Activated T-helper 9 cell treated with anti-CD3 and anti-CD28 coated beads, Interleukin-2, amount 50 U/mL, for 16 hours (primary cell): ENCODE data around the gene WNK1.
"Not testable (repeated sequence)": the region's sequence is repeated elsewhere in the genome, so short reads cannot be mapped to it uniquely, and the experiment has no call there.

Experiments
- DNase-seq: peaks from one replicate; pipeline ENCODE4 v3.0.0-alpha.2; 2020; ENCODE audit warnings: low read depth

Gene WNK1

GRCh38 chr12:751999-752694, at the start of gene WNK1:
TSS of gene WNK1 (plus strand) at chr12:752579. CDS start at chr12:753566, 987 bp downstream.
- peak; percentile 96 for DNase-seq

DNA sequence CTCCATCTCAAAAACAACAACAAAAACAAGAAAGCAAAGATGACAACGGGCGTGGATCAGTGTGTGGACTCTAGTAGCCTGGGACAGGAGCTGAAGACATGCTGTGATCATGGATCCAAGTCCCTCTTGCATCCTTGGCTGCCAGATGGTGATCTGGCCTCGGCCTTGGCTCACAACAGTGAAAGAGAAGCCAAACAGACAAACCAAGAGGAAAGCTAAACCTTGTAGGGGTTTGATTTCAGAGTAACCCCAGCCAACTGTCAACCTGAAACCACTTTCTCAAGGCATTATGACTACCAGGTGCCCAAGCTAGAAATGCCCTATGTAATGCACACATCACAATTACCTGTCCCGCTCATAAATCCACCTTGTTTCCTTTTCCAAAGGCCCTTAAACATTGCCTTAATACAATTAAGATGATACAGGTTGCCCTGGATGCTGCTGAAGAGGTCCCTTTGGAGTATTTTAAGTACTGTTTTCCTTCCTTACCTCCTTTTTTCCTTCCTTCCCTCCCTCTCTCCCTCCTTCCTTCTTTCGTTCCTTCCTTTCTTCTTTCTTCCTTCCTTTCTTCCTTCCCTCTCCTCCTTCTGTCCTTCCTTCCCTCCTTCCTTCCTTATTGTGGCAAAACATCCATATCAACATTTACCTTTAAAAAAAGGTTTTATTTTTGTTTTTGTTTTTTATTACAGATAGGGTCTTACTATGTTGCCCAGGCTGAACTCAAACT, 47.7 kb upstream of the WNK1 start:
- no peak for DNase-seq

- DNase-seq, result not testable (repeated sequence)
These were observed 44.3 kb upstream of the WNK1 start for GRCh38 chr12:708084-708483.

DNA sequence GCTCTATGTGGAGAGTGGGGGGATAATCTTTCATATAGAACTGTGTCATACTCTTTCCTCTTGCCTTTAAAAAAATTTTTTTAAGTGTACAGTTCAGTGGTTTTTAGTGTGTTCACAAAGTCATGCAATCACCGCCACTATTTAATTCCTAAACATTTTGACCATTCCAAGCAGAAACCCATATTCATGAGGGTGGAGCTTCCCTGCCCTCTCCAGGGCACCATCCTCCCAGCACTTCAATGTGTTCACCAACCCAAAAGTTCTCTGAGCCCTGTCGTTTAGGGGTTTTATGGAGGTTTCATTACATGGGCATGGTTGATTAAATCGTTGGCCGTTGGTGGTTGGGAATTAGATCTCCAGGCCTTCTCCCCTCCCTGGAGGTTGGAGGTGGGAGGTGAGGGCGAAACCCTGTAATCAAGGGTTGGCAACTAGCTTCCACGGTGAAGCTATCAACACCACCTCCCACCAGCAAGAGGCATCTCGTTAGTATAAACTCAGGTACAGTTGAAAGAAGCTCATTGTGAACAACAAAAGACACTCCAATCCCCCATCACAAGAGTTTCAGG, 42.8 kb upstream of the WNK1 start:
- no peak for DNase-seq

GRCh38 chr12:712172-712863, 40.1 kb upstream of the WNK1 start:
- DNase-seq, result no peak

DNA sequence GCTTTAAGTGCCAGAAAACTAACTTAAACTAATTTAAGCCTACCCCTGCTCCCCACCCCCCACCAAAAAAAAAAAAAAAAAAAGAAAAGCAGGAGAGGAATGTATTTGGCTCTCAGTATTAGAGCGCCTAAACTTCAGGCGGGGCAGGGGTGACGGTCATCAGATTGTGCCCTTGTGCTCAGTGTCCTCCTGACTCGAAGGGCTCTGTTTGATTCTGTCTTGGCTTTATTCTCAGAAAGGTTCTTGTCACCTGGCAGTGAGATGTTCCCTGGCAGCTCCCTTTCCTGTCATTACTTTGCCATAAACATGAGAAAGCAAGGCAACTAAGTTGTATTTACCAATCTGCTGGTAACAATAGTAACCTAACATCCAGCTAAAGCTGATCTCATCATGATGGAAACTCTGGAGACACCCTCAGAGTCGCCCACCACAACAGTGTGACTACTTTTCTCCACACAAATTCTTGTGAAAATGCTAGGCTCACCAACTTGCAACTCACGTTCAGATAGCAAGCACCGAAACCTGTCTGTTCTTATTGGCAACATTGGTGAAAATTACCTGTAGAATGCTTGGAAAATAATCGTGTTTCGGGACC, 39.0 kb upstream of the WNK1 start:
- DNase-seq, result no peak

GRCh38 chr12:716506-716905, 35.9 kb upstream of the WNK1 start:
- peak; percentile 6 for DNase-seq

- DNase-seq, result no peak
These were observed 33.6 kb upstream of the WNK1 start for GRCh38 chr12:718756-719102.

DNA sequence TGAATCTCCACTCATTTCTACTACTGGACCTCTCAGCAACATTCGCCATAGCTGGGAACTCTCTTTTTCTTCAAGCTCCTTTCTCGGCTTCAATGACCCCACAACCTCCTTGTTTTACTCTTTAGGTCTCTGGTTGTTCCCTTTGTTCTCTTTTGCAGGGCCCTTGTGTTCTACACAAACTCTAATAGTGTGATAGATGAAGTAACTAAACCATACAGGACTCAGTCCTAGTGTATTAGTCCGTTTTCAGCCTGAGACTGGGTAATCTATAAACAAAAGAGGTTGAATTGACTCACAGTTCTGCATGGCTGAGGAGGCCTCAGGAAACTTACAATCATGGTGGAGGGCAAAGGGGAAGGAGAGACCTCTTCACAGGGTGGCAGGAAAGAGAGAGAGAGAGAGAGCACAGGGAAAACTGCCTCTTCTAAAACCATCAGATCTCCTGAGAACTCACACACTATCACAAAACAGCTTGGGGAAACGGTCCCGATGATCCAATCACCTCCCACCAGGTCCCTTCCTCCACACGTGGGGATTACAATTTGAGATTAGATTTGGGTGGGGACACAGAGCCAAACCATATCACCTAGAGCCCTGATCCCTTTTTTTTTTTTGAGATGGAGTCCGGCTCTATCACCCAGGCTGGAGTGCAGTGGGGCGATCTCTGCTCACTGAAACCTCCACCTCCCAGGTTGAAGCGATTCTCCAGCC, 32.0 kb upstream of the WNK1 start:
- DNase-seq, result no peak

DNA sequence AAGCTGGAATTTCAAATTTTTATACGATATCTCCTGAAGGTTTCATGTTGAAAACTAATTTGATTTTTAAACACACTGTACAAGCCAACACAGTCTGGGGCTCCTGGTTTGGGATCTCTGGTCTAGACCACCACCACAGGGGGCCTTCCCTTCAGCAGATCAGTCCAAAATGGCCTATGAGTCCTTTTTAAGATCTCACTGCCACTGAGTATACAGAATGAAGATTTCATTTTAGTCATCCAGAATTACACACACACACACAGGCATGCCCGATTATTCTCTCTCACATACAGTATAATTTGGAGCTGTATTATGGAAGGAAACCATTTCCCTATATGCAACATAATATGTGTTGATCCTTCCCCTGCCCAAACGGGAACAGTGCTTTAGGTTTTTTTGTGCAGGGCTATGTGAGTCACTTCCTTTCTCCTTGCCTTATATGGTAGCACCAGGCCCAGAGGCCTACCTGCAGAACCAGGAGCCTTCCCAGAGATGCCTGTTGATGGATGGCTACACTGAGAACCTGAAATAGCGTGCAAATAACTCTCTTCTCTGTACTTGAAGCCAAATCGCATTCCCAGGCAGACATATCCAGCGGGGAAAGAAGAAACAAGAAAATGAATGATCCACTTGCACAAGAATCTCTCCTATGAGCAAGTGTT, 28.1 kb upstream of the WNK1 start:
- no peak for DNase-seq

GRCh38 chr12:725076-725475, 27.3 kb upstream of the WNK1 start:
- DNase-seq, result no peak

DNA sequence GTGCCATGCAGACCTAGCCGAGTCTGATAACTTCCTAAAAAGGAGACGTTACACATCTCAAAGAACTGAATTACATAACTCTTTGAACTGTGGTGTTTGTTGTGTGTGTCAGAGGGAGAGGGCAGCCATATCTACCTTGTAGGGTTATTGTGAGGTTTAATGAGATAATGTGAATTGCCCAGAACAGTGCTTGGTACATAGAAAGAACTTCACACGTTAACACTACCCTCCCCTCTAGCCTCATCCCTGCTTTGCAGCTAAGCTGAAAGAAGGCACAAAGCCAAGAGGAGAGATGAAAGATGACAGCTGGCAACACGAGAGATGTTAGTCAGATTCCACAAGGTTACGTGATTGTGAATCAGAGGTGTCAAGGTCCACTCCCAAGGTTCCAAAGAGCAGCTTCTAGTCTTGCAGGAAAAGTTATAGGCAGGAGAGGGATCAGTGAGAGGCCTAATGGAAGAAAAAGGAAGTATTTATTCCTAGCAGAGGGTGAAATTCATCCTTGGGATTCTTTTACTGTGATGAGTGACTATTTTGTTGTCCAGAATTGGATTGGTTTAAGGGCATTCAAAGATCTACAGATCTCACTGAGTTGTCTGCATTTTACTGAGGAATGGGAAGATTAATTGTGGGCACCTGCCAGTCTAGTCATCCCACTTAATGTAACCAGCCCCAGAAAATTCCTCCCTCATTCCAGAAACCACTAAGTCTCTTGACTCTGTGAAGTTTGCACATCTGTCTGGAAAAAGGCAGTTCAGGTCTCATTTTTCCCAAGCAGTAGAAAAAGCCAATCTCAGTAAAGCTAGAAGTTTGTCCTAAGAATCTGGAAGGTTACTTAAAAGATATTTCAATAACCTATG, 25.9 kb upstream of the WNK1 start:
- DNase-seq, result no peak

- no peak for DNase-seq
These were observed 25.1 kb upstream of the WNK1 start for GRCh38 chr12:727321-727720.

GRCh38 chr12:728781-729180, 23.6 kb upstream of the WNK1 start:
- DNase-seq, result no peak

- no peak for DNase-seq
These were observed 23.2 kb upstream of the WNK1 start for GRCh38 chr12:729221-729620.

- no peak for DNase-seq
These were observed 21.8 kb upstream of the WNK1 start for GRCh38 chr12:730550-730949.

DNA sequence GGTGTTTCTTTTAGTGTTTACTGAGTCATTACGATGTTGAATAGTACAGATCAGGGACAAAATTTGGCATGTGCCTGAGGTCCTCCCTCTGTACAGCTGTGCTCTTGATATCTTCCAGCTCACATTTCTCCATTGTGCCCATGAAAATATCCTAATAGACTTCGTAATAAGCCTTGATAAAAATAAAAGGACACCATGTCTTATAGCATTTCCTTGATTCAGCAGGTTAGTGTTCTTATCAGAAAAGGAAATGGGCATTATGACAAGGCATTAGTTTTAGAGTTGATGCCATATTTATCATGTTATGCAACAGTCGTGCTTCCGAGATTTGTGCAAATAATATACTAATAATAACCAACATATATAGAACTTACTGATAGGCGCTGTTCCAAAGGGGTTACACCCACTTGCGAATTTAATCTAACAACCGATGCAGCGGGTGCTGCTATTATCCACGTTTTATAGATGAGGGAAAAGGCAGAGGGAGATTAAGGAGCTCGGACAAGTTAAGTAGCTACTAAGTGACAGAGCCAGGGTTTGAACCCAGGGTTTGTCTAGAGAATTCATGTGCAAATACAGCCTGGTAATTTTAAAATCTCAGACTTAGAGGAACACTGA, 15.1 kb upstream of the WNK1 start:
- DNase-seq, result no peak

DNA sequence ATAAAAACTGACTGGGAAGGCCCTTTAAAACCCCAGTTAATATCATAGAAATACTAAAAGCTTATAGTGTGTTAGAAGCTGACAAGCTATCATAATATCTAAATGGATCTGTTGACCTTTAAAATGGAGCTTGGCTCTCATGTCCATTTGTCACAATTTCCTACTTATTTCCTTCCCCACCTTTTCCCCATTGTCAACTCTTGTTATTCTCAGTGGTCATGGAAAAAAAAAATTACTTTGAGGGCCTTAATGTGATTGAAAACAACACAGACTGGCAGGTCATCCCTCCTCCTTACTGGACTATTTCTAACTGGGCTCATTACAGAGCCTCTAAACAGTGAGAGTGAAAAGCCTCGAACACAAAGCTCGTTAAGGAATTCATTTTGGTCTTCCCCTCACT, 13.7 kb upstream of the WNK1 start:
- no peak for DNase-seq

DNA sequence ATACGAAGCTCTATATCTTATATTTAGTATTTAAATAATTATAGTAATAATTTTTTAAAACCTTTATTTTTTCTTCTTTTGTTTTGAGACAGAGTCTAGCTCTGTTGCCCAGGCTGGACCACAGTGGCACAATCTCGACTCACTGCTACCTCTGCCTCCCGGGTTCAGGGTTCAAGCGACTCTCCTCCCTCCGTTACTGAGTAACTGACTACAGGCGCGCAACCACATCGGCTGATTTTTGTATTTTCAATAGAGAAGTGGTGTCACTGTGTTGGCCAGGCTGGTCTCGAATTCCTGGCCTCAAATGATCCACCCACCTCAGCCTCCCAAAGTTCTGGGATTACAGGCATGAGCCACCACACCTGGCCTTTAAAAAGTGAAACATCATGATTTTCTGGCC, 13.0 kb upstream of the WNK1 start:
- DNase-seq, result no peak

- DNase-seq, result no peak
These were observed 11.5 kb upstream of the WNK1 start for GRCh38 chr12:740921-741320.
